ENCODE results near the gene WWC2.

WWC2 gene

GRCh38 chr4:183158062-183158461 lies 59.0 kb downstream of the WWC2 start:
- no peak for FAIRE-seq
- TF ChIP-seq POLR2A (IDR thresholded peaks at IDR 0.05; ENCODE audit: low read depth, low read length), result no peak
- no peak for DNase-seq (ENCODE audit: insufficient read length, low spot score)

GRCh38 chr4:183161630-183162029 lies 62.6 kb downstream of the WWC2 start:
- FAIRE-seq, result no peak
- no peak for DNase-seq (ENCODE audit: insufficient read length, low spot score)
- TF ChIP-seq POLR2A (IDR thresholded peaks at IDR 0.05; ENCODE audit: low read depth, low read length), result no peak

- TF ChIP-seq POLR2A (IDR thresholded peaks at IDR 0.05; ENCODE audit: low read depth, low read length), result no peak
- DNase-seq (ENCODE audit: insufficient read length, low spot score), result no peak
- no peak for FAIRE-seq
Measured at GRCh38 chr4:183163135-183163534, 64.1 kb downstream of the WWC2 start.

- FAIRE-seq (no peak), DNase-seq (ENCODE audit: insufficient read length, low spot score) (no peak)
- no peak for TF ChIP-seq POLR2A (IDR thresholded peaks at IDR 0.05; ENCODE audit: low read depth, low read length)
Measured at GRCh38 chr4:183164963-183165362, 65.9 kb downstream of the WWC2 start.

- FAIRE-seq (no peak), DNase-seq (ENCODE audit: insufficient read length, low spot score) (no peak)
- no peak for TF ChIP-seq POLR2A (IDR thresholded peaks at IDR 0.05; ENCODE audit: low read depth, low read length)
Measured at GRCh38 chr4:183165376-183165775, 66.3 kb downstream of the WWC2 start.

- DNase-seq (ENCODE audit: insufficient read length, low spot score) (no peak), FAIRE-seq (no peak)
- no peak for TF ChIP-seq POLR2A (IDR thresholded peaks at IDR 0.05; ENCODE audit: low read depth, low read length)
Measured at GRCh38 chr4:183170894-183171293, 71.8 kb downstream of the WWC2 start.

- TF ChIP-seq POLR2A (IDR thresholded peaks at IDR 0.05; ENCODE audit: low read depth, low read length), result no peak
Measured at GRCh38 chr4:183171484-183172267, 72.6 kb downstream of the WWC2 start.

GRCh38 chr4:183172881-183173280 lies 73.8 kb downstream of the WWC2 start:
- TF ChIP-seq POLR2A (IDR thresholded peaks at IDR 0.05; ENCODE audit: low read depth, low read length), result no peak
- DNase-seq (ENCODE audit: insufficient read length, low spot score), result no peak
- no peak for FAIRE-seq

More at GRCh38 chr4:183171484-183172267, 72.6 kb downstream of the WWC2 start:
- FAIRE-seq (no peak), DNase-seq (ENCODE audit: insufficient read length, low spot score) (no peak)

GRCh38 chr4:183173580-183174526 lies 74.8 kb downstream of the WWC2 start:
- DNase-seq (ENCODE audit: insufficient read length, low spot score), result no peak
- FAIRE-seq, result no peak
- no peak for TF ChIP-seq POLR2A (IDR thresholded peaks at IDR 0.05; ENCODE audit: low read depth, low read length)

GRCh38 chr4:183175631-183176232 lies 76.7 kb downstream of the WWC2 start:
- peak; percentile 7 for DNase-seq (ENCODE audit: insufficient read length, low spot score)
- TF ChIP-seq POLR2A (IDR thresholded peaks at IDR 0.05; ENCODE audit: low read depth, low read length), result no peak
- peak; percentile 53 for FAIRE-seq

GRCh38 chr4:183177001-183177400 lies 77.9 kb downstream of the WWC2 start:
- no peak for TF ChIP-seq POLR2A (IDR thresholded peaks at IDR 0.05; ENCODE audit: low read depth, low read length)
- no peak for FAIRE-seq
- no peak for DNase-seq (ENCODE audit: insufficient read length, low spot score)

GRCh38 chr4:183178201-183178600 lies 79.1 kb downstream of the WWC2 start:
- FAIRE-seq (no peak), DNase-seq (ENCODE audit: insufficient read length, low spot score) (no peak)
- TF ChIP-seq POLR2A (IDR thresholded peaks at IDR 0.05; ENCODE audit: low read depth, low read length), result no peak

- no peak for TF ChIP-seq POLR2A (IDR thresholded peaks at IDR 0.05; ENCODE audit: low read depth, low read length)
- DNase-seq (ENCODE audit: insufficient read length, low spot score), result no peak
- no peak for FAIRE-seq
Measured at GRCh38 chr4:183180096-183180495, 81.0 kb downstream of the WWC2 start.

- TF ChIP-seq POLR2A (IDR thresholded peaks at IDR 0.05; ENCODE audit: low read depth, low read length), result no peak
- DNase-seq (ENCODE audit: insufficient read length, low spot score) (no peak), FAIRE-seq (no peak)
Measured at GRCh38 chr4:183180621-183181020, 81.6 kb downstream of the WWC2 start.

Measured in H54 (cell line).